ENCODE results near the gene AKT1S1.

Gene AKT1S1

DNA sequence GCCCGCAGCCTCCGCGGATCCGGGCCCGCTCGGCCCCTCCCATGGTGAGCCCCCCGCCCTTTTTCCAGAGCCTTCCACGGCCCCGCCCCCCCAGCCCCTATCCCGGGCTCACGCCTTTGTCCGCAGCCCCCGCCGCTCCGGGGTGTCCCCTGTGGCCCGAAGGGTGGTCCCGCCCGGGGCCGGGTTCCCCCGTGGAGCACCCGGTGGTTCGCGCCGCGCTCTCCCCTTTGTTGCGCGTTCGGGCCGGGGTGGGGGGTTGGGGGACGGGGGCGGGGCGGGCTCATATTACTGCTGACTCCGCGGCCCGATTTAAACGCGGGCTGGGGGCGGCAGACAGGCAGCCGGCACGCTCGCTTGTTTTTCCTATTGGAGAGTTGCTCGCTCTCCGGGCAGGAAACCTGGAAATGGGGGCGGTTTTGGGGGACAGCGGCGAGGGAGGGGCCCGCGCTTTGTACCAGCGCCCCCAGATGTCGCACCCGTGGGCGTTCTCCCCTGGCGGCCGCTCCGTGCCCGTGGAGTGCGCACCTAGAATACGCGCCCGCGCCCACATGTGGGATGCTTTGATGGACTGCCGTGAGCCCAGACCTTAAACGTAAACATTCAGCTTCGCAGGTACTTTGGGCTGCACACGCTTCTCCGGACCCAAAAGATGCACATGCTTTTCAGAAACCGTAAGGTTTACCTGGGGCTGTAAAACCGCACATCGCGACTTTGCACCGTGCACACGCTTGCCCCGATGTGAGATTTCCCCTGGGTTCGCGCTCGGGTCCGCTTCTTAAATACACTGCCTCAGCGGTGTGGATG, 25.5 kb downstream of the AKT1S1 start:
- no peak for DNase-seq

DNA sequence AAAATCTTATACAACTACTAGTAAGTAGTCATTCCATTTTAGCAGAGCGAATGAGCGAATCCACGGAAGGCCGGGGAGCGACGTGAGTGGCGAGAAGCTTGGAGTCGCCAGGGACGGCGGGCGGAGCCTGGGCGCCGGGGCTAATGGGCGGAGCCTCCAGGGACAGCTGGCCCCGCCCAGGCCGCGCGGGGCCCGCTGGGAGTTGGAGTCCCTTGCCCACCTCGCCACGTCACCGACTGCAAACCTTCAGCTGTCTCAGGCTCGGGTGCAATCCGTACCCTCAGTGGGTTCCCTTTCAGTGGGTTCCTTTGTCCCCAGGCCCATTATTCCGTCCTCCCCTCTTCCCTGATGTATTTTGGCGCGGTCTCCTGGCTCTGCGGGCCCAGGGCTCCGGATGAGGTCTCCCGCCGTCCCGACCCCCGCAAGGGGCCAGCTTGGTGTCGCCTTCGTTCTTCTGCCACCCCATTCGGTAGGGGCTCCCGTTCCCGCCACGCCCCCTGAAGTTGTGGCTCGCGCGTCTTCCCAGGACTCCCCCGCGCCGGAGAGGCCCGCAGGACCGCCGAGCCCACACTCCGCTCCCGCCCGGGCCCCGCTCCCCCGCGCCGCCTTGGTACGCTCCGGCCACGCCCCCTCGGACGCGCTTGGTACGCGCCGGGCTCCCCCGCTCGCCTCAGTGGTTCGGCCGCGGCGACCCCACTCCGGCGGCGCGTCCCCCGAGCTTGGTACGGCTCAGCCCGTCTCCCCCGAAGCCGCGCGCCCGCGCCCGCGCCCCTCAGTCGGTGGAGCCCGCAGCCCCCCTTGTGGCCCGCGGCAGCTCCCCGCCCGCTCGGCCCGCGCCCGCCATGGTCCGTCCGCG, 26.4 kb downstream of the AKT1S1 start, which contains the start of gene PTOV1:
TSS of gene PTOV1 (plus strand) at position 673 of the 856 bp plus-strand sequence.
- peak; percentile 72 for DNase-seq

DNA sequence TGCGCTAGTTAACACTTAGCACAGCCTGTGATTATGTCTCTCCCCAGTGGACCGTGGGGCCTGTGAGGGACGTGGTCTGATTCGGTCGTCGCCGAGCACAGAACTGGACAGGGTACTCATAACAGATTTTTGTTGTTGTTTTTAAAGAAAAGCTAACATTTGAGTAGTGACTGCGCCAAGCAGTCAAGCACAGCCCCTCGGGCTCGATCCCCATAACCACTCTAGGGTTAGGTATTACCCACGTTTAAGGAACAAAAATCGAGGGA, 27.0 kb downstream of the AKT1S1 start:
- DNase-seq: no peak

DNA sequence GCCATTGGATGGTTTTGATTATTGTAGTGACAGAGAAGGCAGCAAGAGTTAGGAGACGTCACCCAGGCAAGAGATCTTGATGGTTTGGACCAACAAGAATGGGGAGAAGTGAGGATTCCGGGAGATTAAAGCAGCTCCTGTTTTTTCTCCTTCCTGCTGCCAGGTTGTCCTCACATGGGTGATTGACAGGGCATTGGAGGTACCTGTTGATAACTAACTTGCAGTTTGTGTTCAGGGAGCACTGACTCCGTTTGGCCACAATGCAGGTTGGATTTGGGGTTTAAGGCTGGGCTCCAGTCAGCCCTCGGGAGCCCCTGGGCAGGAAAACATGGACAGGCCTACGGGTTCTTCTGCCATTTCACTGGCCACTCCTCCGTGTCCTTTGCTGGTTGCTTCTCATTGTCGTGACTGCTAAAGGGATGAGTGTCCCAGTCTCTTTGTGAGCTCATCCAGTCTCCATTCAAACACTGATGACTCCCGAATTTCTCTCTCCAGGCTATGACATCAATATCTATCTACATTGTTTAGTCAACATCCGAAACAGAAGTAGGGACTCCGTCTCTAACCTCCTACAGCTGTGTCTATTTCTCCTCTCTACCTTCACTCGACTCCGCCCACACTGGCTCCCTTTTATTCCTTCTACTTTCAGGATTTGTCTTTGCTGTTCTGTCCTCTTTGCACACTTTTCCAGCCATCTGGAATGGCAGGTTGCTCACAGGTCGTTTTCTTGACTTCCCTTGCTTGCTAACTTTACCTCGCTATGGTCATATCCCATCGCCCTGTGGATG, 27.5 kb downstream of the AKT1S1 start:
- DNase-seq: no peak

DNA sequence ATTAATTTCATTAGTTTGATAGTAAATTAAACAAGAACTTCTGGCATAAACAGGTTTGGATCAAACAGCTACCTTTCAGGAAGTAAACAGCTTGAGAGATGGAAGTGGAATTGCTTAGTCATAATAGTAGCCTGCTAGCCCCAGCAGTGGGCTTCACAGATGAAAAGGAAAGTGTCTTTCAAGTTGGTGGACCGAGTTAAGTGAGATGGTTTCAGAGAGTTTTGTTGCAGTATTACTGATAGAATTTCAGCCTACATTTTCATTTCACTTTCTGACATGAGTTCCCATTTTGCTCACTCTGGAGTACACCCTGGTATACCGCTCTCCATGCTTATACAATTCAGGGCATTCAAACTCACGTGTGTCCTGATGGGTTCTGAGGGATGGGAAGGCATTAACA, 28.2 kb downstream of the AKT1S1 start:
- no peak for DNase-seq

DNA sequence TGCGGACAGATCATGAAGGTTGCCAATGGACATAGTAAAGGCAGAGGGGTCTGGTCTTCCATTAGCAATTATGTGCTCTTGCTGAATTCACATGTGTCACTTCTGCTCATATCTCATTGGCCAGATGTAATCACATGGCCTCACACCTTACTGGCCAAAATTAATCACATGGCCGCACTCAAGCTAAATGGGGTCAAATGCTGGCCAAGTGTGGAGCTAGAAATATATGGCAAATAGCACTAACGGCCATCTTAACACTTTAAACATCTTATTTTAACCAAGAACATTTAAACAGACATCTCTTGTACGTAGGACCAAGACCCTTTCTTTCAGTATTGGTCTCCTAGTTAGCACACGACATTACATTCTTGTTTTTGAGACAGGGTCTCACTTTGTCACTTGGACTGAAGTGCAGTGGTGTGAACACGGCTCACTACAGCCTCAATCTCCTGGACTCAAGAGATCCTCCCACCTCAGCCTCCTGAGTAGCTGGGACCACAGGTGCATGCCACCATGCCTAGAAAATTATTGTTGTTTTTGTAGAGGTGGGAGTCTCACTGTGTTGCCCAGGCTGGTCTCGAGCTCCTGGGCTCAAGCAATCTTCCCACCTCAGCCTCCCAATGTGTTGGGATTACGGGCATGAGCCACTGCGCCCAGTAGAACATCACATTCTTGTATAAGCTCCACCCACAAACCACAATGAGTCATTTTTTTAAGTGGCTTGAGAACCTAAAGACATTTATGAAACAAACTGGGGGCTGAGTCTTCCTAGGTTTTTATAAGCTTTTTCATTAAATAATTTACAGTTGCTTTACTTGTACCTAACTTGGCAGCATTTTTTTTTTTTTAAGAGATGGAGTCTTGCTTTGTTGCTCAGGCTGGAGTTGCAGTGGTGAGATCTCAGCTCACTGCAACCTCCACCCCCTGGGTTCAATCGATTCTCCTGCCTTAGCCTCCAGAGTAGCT, 29.1 kb downstream of the AKT1S1 start:
- DNase-seq: no peak

DNA sequence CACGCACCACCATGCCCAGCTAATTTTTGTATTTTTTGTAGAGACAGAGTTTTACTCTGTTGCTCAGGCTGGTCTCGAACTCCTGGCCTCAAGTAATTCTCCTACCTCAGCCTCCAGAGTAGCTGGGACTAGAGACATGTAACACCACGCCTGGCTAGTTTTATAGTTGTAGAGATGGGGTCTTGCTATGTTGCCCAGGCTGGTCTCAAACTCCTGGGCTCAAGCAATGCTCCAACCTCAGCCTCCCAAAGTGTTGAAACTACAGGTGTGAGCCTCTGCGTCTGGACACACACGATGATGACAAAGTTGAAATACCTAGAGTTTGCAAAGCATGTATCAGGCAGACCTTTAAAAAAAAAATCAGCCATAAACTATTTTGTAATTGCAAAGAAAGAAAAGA, 30.7 kb downstream of the AKT1S1 start:
- DNase-seq: no peak

DNA sequence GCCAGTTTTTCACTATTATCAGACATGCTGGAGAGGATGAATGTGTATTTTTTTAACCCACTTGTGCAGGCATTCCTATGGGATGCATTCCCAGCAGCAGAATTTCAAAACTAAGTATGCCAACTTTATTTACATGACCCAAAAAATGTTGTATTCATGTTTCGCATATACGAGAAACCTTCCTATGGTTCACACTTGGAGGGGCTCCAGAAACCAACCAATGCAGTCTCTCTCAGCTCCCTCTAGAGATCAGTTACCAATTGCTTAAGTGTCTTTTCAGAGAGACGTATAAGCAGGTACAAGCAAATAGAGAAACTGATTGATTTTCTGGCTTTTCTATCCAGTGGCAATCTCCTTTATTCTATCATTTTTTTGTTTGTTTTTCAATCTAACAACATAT, 31.7 kb downstream of the AKT1S1 start:
- no peak for DNase-seq

DNA sequence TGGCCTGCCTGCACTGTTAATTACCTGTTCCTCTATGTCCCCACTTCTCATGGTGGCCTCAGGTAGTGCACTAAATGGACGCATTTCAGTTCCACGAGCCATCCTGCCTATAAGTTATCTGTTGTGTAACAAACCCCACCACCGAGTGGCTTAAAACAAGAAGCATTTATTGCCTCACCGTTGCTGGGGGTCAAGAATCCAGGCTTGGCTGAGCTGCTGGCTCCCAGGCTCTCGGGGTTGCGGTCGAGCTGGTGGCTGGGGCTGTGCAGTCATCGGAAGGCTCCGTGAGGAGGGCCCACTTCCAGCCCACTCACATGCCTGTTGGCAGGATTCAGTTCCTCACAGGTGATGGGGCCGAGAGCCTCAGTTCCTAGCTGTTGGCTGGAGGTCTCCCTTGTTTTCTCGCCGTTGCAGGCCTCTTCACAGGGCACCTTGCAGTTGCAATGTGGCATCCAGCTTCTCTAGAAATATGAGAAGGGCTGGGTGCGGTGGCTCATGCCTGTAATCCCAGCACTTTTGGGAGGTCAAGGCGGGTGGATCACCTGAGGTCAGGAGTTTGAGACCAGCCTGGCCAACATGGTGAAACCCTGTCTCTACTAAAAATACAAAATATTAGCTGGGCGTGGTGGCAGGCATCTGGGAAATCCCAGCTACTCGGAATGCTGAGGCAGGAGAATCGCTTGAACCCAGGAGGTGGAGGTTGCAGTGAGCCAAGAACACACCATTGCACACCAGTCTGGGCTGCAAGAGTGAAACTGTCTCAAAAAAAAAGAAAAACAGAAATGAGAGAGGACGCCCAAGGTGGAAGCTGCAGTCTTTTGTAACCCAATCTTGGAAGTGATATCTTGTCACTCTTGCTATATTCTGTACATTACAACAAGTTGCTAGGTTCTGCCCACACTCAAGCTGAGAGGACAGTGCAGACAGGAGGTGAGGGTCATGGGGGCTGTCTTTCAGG, 32.7 kb downstream of the AKT1S1 start:
- DNase-seq: no peak

DNA sequence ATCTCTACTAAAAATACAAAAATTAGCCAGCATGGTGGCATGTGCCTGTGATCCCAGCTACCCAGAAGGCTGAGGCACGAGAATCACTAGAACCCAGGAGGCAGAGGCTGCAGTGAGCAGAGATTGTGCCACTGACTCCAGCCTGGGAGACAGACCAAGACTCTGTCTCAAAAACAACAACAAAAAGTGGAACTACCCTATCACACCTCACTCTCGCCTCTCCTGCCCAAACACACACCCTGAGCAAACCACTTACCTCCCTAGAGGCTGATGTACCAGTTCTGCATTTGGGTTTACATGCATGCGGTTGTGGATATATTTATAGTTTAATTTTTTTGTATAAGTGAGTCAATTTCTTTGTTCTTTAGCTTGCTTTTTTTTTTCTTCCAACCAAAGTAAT, 33.9 kb downstream of the AKT1S1 start:
- no peak for DNase-seq

DNA sequence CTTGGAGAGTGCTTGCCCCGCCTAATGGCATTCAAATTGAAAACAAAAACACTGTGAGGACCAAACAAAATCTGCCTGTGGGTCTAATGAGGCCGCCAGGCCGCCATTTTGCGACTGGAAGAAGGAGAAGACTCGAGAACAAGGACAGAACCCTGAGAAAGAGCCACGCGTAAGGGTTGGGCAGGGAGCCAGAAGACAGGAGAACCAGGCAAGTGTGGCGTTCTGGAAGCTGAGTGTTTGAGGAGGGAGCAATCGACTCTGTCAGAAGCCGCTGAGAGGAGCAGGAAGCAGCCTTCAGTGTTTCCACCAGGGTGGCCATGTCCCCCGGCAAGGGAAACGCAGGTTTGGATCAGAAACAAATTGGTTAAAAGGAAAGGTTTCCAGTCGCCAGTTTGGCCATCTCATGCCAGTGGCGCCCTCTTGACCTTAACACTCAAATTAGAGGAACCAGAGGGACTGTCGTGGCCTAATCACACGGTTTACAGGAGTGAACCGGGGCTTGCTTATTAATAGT, 36.4 kb downstream of the AKT1S1 start:
- DNase-seq: no peak

DNA sequence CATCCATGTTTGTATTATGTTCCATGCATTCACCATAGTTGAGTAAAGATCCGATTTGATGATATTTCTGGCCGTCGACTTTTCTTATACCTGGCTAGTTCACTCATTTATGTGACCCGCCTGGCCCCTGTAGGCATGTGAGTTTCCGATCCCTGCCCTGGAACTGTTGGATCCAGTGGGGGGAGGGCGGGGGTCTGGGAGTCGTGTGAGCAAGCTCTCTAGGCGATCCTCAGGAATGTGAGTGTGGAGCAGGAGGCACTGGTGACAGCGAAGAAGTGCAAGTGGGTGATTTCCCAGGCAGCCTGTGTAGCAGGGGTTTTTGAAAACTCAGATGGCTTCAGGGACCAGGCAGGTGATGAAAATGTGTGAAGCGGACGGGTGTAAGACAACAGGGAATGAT, 36.8 kb downstream of the AKT1S1 start:
- DNase-seq: no peak

DNA sequence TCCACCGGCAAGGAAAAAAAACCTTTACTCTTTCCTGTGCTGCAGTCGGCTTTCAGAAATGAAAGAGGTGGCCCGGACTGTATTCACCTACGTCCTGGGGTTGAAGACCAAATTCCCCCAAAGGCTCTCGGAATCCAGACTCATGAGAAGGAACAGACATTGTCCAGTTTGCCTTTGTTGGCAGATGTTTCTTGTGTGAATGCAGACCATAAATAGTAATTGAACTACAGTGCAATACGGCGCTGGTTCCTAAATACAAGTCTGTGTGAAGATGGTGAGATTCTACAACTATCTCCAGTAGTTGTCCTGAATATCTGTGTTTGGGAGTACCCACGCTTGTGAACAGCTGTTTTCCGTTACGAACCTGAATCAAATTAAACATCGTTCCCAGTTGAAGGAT, 37.4 kb downstream of the AKT1S1 start:
- no peak for DNase-seq

DNA sequence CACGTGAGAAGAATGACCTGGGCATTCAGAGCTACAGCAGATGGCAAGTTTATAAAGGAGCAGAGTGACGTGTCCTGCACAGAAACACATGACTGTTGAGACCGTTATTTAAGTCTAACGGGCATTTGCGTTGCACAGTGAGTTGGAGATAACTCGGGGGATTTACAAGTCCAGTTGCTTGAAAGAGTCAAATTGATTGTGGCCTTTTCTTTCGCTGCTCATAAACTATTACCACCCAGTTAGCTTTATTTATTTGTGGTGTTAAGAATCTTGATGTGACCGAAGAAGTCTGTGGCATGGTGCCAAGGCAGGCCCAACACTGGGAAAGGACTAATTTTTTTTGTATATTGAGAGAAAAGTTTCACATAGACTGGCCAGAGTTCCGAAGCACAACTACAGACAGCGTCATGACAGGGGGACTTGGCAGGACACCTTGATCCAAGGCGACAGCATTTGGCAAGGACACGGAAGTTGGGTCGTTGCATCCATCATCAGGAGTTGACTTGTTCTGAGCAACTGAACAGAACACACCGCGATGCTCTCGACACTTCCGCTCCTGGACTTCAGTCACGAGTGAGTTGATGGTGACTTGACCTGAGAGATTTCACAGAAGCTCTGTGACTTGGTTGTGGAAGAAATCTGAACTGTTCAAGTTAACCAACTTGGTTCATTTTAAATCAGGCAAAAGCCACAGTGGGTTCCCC, 38.1 kb downstream of the AKT1S1 start:
- DNase-seq: no peak

DNA sequence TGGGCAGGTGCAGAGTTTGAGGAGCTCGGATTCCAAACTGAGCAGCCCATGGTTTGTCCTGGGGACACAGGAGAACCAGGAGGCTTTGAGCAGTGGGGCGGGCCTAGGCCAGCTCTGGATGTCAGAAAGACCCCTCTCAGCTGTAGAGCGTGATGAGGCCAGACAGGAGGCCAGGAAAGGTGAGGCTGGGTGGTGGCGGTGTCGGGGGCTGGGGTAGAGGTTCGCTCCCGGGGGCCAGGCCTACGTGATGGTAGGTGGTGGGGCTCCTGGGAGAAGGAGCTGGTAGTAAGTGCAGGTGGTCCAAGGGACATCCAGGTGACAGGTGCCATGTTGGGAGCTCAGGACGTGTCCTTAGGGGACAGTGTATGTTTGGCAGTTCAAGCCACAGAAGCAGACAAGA, 39.7 kb downstream of the AKT1S1 start:
- DNase-seq: no peak

DNA sequence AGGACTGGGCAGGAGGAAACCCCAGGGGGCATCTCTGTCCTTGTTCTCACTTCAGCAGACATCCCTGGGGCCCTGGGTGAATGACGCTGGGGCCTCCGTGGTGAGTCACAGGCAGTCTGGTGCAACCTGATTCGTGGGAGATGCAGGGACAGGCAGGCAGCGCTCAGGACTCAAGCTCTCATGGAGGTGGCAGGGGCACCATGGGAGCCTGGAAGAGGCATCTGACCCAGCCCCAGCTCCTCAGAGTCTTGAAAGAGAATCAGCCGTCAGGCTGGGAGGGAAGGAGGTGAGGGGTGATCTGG, 40.2 kb downstream of the AKT1S1 start:
- DNase-seq: no peak

DNA sequence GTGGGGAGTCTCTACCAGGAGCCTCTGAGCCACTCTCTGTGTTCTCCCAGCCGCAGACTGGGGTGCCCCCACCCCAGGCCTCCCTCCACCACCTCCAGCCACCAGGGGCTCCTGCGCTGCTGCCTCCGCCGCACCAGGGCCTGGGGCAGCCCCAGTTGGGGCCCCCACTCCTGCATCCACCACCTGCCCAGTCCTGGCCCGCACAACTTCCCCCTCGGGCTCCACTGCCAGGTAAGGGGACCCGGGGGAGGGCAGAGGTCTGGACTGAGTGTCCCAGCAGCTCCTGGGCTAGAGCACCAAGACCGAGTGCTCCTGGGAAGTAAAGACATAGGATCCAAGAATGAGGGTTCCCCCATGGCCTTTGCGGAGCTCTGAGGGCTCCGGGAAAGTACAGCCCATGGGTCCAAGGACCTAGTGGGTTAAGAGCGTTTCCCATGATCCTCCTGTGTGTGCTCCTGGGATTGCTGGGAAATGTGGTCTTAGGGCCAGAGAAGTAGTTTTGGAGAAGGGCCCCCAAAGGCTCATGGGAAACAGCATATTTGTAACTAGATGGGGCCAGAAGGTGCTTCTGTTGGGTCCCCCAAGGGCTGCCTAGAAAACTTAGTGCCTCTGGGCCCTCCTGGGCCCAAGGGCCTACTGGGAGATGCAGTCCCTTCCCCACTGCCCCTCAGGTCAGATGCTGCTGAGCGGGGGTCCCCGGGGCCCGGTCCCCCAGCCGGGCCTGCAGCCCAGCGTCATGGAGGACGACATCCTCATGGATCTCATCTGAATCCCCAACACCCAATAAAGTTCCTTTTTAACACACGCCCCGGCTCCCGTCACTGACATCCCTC, 40.8 kb downstream of the AKT1S1 start:
- no peak for DNase-seq

DNA sequence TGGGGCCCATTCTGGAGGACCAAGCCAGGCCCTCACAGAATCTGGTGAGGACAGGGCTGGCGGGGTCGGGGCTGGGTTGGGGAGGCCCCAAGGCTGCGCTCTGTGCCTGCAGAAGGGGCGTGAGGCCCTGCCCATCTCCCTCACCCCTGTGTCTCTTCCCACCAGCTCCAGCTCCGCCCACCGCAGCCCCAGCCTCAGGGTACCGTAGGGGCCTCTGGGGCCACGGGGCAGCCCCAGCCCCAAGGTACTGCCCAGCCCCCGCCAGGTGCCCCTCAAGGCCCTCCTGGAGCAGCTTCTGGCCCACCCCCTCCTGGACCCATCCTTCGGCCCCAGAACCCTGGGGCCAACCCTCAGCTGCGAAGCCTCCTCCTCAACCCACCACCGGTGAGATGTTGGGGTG, 41.6 kb downstream of the AKT1S1 start:
- no peak for DNase-seq

DNA sequence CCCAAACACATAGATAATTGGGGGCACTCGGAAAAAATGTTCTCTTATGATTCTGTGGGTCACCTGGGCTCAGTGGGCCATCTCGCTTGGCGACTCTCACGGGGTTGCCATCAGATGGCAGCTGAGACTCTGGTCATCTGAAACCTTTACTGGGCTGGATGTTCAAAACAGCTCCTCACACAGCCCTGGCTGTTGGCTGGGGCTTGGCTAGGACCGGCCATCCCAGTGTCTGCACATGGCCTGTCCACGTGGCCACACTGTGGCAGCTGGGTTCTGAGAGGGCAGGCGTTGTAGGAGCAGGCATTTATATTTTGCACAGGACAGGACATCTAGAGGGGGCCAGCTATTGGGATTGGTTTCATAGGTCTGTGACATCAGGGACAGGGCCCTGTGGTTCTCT, 43.6 kb downstream of the AKT1S1 start:
- no peak for DNase-seq

DNA sequence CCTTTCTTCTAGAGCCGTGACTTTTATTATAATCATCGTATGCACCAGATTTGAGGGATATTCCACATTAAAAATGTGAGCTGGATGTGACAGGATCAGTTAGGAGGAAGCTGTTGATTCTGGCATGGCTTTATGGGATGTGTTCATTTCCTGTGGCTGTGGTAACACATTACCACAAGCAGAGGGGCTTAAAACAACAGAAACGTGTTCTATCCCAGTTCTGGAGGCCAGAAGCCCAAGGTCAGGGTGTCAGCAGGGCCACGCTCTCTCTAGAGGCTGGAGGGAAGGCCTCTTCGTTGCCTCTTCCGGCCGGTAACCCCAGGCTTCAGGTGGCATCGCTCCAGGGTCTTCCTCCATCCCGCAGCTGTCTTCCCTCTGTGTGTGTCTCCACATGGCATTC, 44.6 kb downstream of the AKT1S1 start:
- no peak for DNase-seq

All from NCI-H524 treated with DMSO at 0.1 percent for 48 hours (cell line).